Measurements from ENCODE around the gene LANCL2.

- TF ChIP-seq POLR2A (IDR thresholded peaks at IDR 0.05) (no peak), CTCF (IDR thresholded peaks at IDR 0.05 in 8 of 11, conservative IDR thresholded peaks at IDR 0.05 in 3 of 11) (no peak)
These were observed 84.3 kb downstream of the LANCL2 start for GRCh38 chr7:55449205-55449991.
